ENCODE results near the gene ALDOC.
A peak's percentile ranks its signal among the peaks of the same experiment; 100 is the strongest.

Gene ALDOC

DNA sequence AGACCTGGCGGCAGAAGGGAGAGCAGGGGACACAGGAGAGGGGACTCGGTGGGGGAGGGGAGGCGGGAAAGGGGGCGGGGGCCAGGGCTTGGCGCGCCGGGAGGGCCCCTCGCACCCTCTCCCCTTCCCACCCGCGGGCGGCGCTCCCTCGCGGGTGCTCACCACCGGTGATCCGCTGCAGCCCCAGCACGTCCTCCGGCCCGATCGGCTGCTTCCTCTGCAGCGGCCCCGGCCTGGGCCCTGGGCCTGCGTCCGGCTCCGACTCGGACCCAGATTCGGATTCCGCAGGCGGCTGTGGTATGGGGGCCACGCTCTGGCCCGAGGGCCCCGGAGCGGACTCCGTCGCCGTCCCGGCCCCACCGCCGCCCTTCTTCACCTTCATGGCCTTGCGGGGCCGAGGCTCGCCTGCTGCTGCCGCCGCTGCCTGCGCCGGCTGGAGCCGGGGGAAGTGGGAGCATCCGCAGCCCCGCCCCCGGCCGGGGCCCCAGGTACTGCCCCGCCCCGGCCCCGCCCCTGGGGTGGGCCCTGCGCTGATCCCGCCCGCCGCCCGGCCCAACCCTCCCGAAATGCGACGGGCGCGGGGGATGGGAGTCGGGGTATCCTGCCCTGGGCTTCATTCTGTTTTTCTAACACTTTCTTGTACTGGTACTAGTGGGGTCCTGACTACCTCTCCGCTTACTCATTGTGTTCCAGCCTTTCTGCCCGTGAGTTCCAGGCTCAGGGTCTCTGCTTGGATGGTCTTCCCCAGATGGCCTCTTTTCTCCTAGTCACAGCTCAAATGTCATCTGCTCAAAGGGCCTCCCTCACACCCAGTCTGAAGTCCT lies 24.3 kb downstream of the ALDOC start, which contains the start of gene UNC119:
Gene UNC119, minus strand, starts transcription at position 449 of the 824 bp plus-strand sequence. Its CDS starts 67 bp downstream, at position 382.
- DNase-seq (ENCODE audit: low read depth), result peak; percentile 84
- H3K4me3 ChIP-seq (ENCODE audit: low read depth, low read length), result peak within 1 kb of the TSS; percentile 44
- TF ChIP-seq, protein P1, sequence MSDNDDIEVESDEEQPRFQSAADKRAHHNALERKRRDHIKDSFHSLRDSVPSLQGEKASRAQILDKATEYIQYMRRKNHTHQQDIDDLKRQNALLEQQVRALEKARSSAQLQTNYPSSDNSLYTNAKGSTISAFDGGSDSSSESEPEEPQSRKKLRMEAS (IDR thresholded peaks at IDR 0.05; ENCODE audit: low read depth, low read length), result 0 out of 2 replicates have a peak, but pooled peaks have one; percentile 15
- TF ChIP-seq POLR2A (IDR thresholded peaks at IDR 0.05; ENCODE audit: extremely low read depth, insufficient read length) (peak; percentile 70), MYC (IDR thresholded peaks at IDR 0.05; ENCODE audit: low read depth, low read length) (no peak)
- TF ChIP-seq, protein P2, sequence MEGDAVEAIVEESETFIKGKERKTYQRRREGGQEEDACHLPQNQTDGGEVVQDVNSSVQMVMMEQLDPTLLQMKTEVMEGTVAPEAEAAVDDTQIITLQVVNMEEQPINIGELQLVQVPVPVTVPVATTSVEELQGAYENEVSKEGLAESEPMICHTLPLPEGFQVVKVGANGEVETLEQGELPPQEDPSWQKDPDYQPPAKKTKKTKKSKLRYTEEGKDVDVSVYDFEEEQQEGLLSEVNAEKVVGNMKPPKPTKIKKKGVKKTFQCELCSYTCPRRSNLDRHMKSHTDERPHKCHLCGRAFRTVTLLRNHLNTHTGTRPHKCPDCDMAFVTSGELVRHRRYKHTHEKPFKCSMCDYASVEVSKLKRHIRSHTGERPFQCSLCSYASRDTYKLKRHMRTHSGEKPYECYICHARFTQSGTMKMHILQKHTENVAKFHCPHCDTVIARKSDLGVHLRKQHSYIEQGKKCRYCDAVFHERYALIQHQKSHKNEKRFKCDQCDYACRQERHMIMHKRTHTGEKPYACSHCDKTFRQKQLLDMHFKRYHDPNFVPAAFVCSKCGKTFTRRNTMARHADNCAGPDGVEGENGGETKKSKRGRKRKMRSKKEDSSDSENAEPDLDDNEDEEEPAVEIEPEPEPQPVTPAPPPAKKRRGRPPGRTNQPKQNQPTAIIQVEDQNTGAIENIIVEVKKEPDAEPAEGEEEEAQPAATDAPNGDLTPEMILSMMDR (IDR thresholded peaks at IDR 0.05; ENCODE audit: low read depth, low read length), result no peak

DNA sequence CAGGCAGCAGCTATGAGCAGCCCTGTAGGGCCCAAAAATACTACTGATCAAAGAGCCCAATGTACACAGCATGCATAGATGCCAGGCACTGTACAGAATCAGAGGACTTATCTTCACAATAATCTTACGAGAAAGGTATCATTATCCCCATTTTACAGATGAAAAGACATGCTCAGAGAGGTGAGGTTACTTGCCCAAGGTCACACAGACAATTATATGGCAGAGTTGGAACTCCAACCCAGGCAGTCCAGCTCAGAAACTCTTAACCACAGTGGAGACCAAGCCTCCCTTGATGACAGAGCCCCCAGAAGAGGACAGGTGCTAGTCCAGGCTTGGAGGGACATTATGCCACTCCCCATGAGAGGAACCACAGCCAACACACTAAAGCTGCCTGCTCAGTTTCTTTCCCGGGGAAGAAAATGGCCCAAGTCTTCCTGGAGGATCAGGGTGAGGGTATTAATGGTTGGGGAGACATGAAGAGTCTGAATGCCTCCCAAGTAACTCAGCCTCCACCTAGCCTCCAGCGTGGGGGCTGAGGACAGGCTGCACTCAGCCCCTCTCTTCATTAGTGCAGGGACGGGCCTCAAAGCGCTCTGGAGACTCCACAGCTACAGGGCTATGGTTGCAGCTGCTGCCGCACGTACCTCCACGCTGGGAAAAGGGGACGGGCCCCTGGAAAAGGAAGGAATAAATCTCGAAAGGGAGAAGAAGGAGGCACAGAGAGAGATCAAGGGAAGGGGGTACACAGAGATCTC lies 25.1 kb downstream of the ALDOC start:
- peak overlapping the region; percentile 34 for H3K4me3 ChIP-seq (ENCODE audit: low read depth, low read length)
- DNase-seq (ENCODE audit: low read depth), result no peak
- TF ChIP-seq MYC (IDR thresholded peaks at IDR 0.05; ENCODE audit: low read depth, low read length) (no peak), POLR2A (IDR thresholded peaks at IDR 0.05; ENCODE audit: extremely low read depth, insufficient read length) (no peak)
- TF ChIP-seq, protein P2 (IDR thresholded peaks at IDR 0.05; ENCODE audit: low read depth, low read length), result no peak
- TF ChIP-seq, protein P1 (IDR thresholded peaks at IDR 0.05; ENCODE audit: low read depth, low read length), result no peak

DNA sequence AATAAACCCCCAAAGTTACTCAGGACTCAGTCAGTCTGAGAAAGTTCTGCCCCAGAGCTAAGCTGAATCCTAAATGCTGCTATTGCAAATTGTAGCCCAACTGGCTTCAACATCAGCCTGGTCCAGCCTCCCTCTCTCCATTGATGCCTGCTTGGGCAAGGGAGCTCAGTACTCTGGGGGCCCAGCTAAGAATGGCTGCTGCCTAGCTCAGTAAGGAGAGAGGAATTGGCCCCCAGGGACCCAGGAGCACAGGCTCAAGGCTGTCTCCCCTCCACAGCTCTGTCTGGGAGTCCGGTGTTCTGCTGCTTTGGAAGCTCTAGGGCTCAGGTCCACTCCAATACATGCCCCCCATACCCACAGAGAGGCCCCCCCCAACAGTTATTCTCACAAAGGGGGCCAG lies 25.8 kb downstream of the ALDOC start:
- TF ChIP-seq, protein P1 (IDR thresholded peaks at IDR 0.05; ENCODE audit: low read depth, low read length), result no peak
- TF ChIP-seq, protein P2 (IDR thresholded peaks at IDR 0.05; ENCODE audit: low read depth, low read length), result no peak
- no peak overlapping the region for H3K4me3 ChIP-seq (ENCODE audit: low read depth, low read length)
- DNase-seq (ENCODE audit: low read depth), result no peak

DNA sequence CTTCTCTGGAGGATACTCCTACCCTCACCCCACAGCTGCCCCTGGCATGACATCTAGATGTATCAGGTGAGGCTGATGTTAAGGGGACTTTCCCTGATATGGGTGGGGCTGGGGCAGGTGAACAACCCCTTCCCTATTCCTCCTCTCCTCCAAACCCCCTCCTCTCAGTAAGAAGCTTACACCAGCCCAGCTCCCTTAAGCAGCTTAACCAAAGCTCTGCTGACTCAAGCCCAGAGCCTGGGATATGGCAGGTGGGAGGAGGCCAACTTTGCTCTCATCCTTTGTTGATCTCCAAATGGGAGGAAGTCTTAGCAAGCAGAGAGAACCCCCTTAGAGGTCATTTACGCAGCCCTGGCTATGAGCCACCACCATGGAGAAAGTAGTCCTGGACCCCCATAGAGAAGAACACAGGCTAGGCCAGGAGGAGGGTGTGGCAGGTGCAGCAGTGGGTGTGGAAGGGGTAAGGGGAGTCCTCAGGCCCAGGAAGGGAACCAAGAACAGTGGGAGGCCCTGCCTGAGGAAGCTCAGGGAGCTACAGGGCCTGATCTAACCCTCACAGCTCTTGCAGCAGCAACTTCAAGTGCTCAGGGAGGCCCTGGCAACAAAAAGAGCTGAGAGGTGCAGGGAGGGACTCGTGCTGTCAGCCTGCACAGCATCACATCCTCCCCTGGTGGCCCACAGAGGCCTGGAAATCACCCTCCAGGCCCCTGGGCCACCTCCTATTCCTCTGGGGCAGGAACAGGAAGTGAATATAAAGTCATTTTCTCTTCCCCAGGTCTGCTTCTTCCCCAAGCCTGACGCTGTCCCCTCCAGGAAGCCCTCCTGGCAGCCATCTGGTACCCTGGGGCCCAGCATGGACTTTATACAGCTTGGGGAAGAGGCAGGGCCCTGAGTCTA lies 27.2 kb downstream of the ALDOC start:
- H3K4me3 ChIP-seq (ENCODE audit: low read depth, low read length), result no peak overlapping the region
- DNase-seq (ENCODE audit: low read depth), result peak; percentile 69
- TF ChIP-seq, protein P2 (IDR thresholded peaks at IDR 0.05; ENCODE audit: low read depth, low read length), result no peak
- TF ChIP-seq MYC (IDR thresholded peaks at IDR 0.05; ENCODE audit: low read depth, low read length), result no peak

DNA sequence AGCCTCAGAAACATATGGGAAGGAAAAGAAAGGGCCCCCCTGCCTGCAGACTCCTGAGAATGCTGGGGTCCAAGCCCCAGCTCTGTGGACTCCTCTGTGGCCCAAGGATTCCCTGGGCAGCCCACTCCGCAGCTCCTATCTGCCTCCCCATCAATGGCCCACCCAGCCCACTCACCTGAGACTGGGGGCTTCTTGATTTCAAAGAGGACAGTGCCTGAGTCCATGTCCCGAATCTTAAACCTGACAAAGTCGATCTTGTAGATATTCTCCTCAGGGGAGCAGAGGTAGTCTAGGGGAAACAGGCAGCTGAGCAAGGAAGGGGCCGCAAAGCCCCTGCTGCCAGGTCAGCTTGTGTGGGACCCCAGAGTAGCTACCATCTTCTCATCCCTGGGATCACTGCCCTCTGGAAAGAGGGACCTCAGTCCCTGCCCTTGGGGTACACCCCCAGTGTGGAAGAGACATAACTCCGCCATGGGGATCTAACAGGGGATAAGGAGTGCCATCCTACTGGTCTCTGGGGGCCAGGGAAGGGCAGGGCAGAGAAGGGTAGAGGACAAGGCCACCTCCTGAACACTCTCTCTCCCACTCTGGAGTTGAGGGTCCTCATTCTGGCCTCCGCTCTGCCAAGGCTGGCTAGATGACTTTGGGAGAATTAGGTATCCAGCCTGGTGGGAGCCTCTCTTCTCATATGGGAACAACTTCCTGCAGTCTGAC lies 28.1 kb downstream of the ALDOC start:
- TF ChIP-seq, protein P2 (IDR thresholded peaks at IDR 0.05; ENCODE audit: low read depth, low read length), result no peak
- TF ChIP-seq, protein P1 (IDR thresholded peaks at IDR 0.05; ENCODE audit: low read depth, low read length), result no peak
- TF ChIP-seq MYC (IDR thresholded peaks at IDR 0.05; ENCODE audit: low read depth, low read length) (no peak), POLR2A (IDR thresholded peaks at IDR 0.05; ENCODE audit: extremely low read depth, insufficient read length) (no peak)
- DNase-seq (ENCODE audit: low read depth), result no peak
- no peak overlapping the region for H3K4me3 ChIP-seq (ENCODE audit: low read depth, low read length)

All from NB4 (cell line).